Neural cell (in vitro differentiated cells): ENCODE measurements around the gene TCP10L. TPM values are rescaled to one million over a fixed set of nuclear protein-coding genes. Genes with fewer than 3 reads are reported as not detected.

Experiments used
- H2AFZ ChIP-seq: fragments of 200-600, 300-800 bp; sonication (generic), shearing (Covaris generic); 2 replicates; pipeline ENCODE4 v1.6.0; 2014; ENCODE audit warnings: low read depth, mild to moderate bottlenecking, antibody characterized with exemption, low read length, moderate library complexity
- H3F3A ChIP-seq: fragments of 200-600 bp; shearing (Covaris generic); 2 replicates; pipeline ENCODE4 v1.6.1; 2016; ENCODE audit warnings: mild to moderate bottlenecking, moderate library complexity, mixed read lengths, antibody characterized with exemption, low read length; ENCODE audit not compliant: insufficient read depth, poor library complexity, severe bottlenecking
- H3K27ac ChIP-seq: fragments of 200-600, 300-800 bp; sonication (generic), shearing (Covaris generic); 2 replicates; pipeline ENCODE4 v1.5.1; 2014; ENCODE audit warnings: mild to moderate bottlenecking, low read length, moderate library complexity
- H3K27me3 ChIP-seq: fragments of 300-800, 200-600 bp; sonication (generic), shearing (Covaris generic); 2 replicates; pipeline ENCODE4 v1.6.0; 2014; ENCODE audit warnings: mild to moderate bottlenecking, low read depth, low read length, moderate library complexity; ENCODE audit not compliant: insufficient read depth
- H3K36me3 ChIP-seq: fragments of 300-800, 200-600 bp; sonication (generic), shearing (Covaris generic); 2 replicates; pipeline ENCODE4 v1.5.1; 2014; ENCODE audit warnings: mild to moderate bottlenecking, antibody characterized with exemption, low read length, moderate library complexity; ENCODE audit not compliant: insufficient read depth
- H3K4me2 ChIP-seq: fragments of 300-800, 200-600 bp; sonication (generic), shearing (Covaris generic); 2 replicates; pipeline ENCODE4 v1.6.0; 2014; ENCODE audit warnings: mild to moderate bottlenecking, low read length
- H3K4me3 ChIP-seq: fragments of 300-800, 200-600 bp; sonication (generic), shearing (Covaris generic); 2 replicates; pipeline ENCODE4 v1.5.1; 2014; ENCODE audit warnings: mild to moderate bottlenecking, low read length, moderate library complexity
- H3K79me2 ChIP-seq: fragments of 200-600 bp; shearing (Covaris generic); replicated peaks from 2 replicates; pipeline ENCODE4 v1.6.0; 2014; ENCODE audit warnings: mild to moderate bottlenecking, low read length, moderate library complexity; ENCODE audit not compliant: insufficient read depth
- H3K9ac ChIP-seq: fragments of 300-800, 200-600 bp; sonication (generic), shearing (Covaris generic); 2 replicates; pipeline ENCODE4 v1.6.1; 2016; ENCODE audit warnings: mild to moderate bottlenecking, low read length, mixed read lengths
- H3K9me2 ChIP-seq: fragments of 200-600 bp; shearing (Covaris generic); 2 replicates; pipeline ENCODE4 v1.6.1; 2016; ENCODE audit warnings: mild to moderate bottlenecking, low read length, mixed read lengths; ENCODE audit not compliant: insufficient read depth
- H3K9me3 ChIP-seq: fragments of 200-600, 300-800 bp; sonication (generic), shearing (Covaris generic); 2 replicates; pipeline ENCODE4 v1.6.1; 2016; ENCODE audit warnings: mild to moderate bottlenecking, mixed run types, low read length, moderate library complexity, mixed read lengths
- H4K20me1 ChIP-seq: fragments of 200-600 bp; shearing (Covaris generic); 2 replicates; pipeline ENCODE4 v1.6.1; 2016; ENCODE audit warnings: mild to moderate bottlenecking, mixed run types; ENCODE audit not compliant: insufficient read depth
- CTCF ChIP-seq: fragments of 450-650 bp; IDR thresholded peaks from 2 replicates; pipeline ENCODE4 v1.5.1; 2014; ENCODE audit warnings: antibody characterized with exemption, mild to moderate bottlenecking, moderate library complexity; ENCODE audit not compliant: poor library complexity, severe bottlenecking
- EP300 ChIP-seq: fragments of 450-650 bp; conservative IDR thresholded peaks from 2 replicates; pipeline ENCODE4 v1.6.1; 2014; ENCODE audit warnings: antibody characterized with exemption, mild to moderate bottlenecking, moderate library complexity; ENCODE audit not compliant: poor library complexity, severe bottlenecking
- EZH2 ChIP-seq: fragments of 200-600, 300-800 bp; shearing (Covaris generic), sonication (generic); IDR thresholded peaks from 2 replicates; pipeline ENCODE4 v1.6.1; 2014; ENCODE audit warnings: antibody characterized with exemption, low read length, borderline replicate concordance, mild to moderate bottlenecking; ENCODE audit not compliant: insufficient read depth, poor library complexity, severe bottlenecking
- MXI1 ChIP-seq: fragments of 450-650 bp; conservative IDR thresholded peaks from 2 replicates; pipeline ENCODE4 v1.6.1; 2014; ENCODE audit warnings: antibody characterized with exemption, mild to moderate bottlenecking; ENCODE audit not compliant: poor library complexity, severe bottlenecking
- POLR2AphosphoS5 ChIP-seq: IDR thresholded peaks from 2 replicates; pipeline ENCODE4 v1.6.1; 2012
- RAD21 ChIP-seq: fragments of 450-650 bp; conservative IDR thresholded peaks from 2 replicates; pipeline ENCODE4 v1.6.1; 2014; ENCODE audit warnings: antibody characterized with exemption, mild to moderate bottlenecking, moderate library complexity
- REST ChIP-seq: IDR thresholded peaks from 2 replicates; pipeline ENCODE4 v1.6.1; 2012; ENCODE audit warnings: borderline replicate concordance
- SMC3 ChIP-seq: fragments of 450-650 bp; conservative IDR thresholded peaks from 2 replicates; pipeline ENCODE4 v1.6.1; 2014; ENCODE audit warnings: antibody characterized with exemption, mild to moderate bottlenecking, moderate library complexity; ENCODE audit not compliant: poor library complexity
- TAF1 ChIP-seq: IDR thresholded peaks from 2 replicates; pipeline ENCODE4 v1.6.1; 2012; ENCODE audit warnings: low read depth
- polyA plus RNA-seq: library from polyadenylated mRNA; depleted of rRNA; stranded (reverse); fragments of >200 nt; gene quantifications from 2 replicates; pipeline ENCODE4 v1.2.3, GENCODE V29; 2014

The TCP10L gene
- polyA plus RNA-seq, 1 donor from 2014 or later: 1.7 TPM

GRCh38 chr21:32597205-32597604 is 11.9 kb upstream of the TCP10L start:
- H3K9me2 ChIP-seq: no peaks in the 10 kb centered on the region
- H3K79me2 ChIP-seq: no peaks in the 10 kb centered on the region
- H3K9ac ChIP-seq: no peak overlapping the region
- no peaks in the 10 kb centered on the region for H4K20me1 ChIP-seq
- H3K4me2 ChIP-seq: no peak overlapping the region
- no peak overlapping the region for H3K4me3 ChIP-seq
- no peaks in the 10 kb centered on the region for H3K9me3 ChIP-seq
- no peaks in the 10 kb centered on the region for H3F3A ChIP-seq
- no peak overlapping the region for H2AFZ ChIP-seq
- no peaks in the 10 kb centered on the region for H3K36me3 ChIP-seq
- no peaks in the 10 kb centered on the region for H3K27me3 ChIP-seq
- TF ChIP-seq TAF1: no peak
- TF ChIP-seq MXI1: no peak
- TF ChIP-seq CTCF: no peak
- no peak for TF ChIP-seq REST
- no peak for TF ChIP-seq SMC3
- TF ChIP-seq RAD21: no peak
- TF ChIP-seq POLR2AphosphoS5: no peak
- no peak for TF ChIP-seq EZH2
- TF ChIP-seq EP300: no peak
- no peak overlapping the region for H3K27ac ChIP-seq

- H3F3A ChIP-seq: no peaks in the 10 kb centered on the region
- H2AFZ ChIP-seq: no peak overlapping the region
- H3K79me2 ChIP-seq: no peaks in the 10 kb centered on the region
- H3K9ac ChIP-seq: no peak overlapping the region
- H4K20me1 ChIP-seq: no peaks in the 10 kb centered on the region
- no peak overlapping the region for H3K4me2 ChIP-seq
- no peak overlapping the region for H3K27ac ChIP-seq
- no peak for TF ChIP-seq RAD21
- no peak for TF ChIP-seq CTCF
- no peak for TF ChIP-seq SMC3
- TF ChIP-seq MXI1: no peak
- TF ChIP-seq POLR2AphosphoS5: no peak
- TF ChIP-seq EZH2: no peak
- TF ChIP-seq EP300: no peak
- TF ChIP-seq REST: no peak
- no peak for TF ChIP-seq TAF1
- no peaks in the 10 kb centered on the region for H3K9me3 ChIP-seq
- H3K4me3 ChIP-seq: no peak overlapping the region
- H3K36me3 ChIP-seq: no peaks in the 10 kb centered on the region
- H3K9me2 ChIP-seq: no peaks in the 10 kb centered on the region
- no peaks in the 10 kb centered on the region for H3K27me3 ChIP-seq
Measured at GRCh38 chr21:32595431-32595830, 10.1 kb upstream of the TCP10L start.
